Measurements from ENCODE around the gene DUSP11.

GRCh38 chr2:73828818-73829570, 49.1 kb upstream of the DUSP11 start, which contains the start of gene STAMBP:
- no peak for TF ChIP-seq HDAC6 (IDR thresholded peaks at IDR 0.05; ENCODE audit: low read depth, low read length)
- TF ChIP-seq HCFC1 (IDR thresholded peaks at IDR 0.05; ENCODE audit: low read depth, low read length), result peak; percentile 73; the same call in 1 of the 2 replicates
- TF ChIP-seq POLR2AphosphoS5 (IDR thresholded peaks at IDR 0.05; ENCODE audit: low read depth, low read length), result peak; percentile 88
- no peak for TF ChIP-seq ZBTB21 (CRISPR knock-in tag; IDR thresholded peaks at IDR 0.05)
- TF ChIP-seq ZFP36 (IDR thresholded peaks at IDR 0.05; ENCODE audit: borderline replicate concordance, low read depth, low read length, partially characterized antibody), result no peak
